Immature natural killer cell (primary cell): Measurements from ENCODE around the gene BCL10. TPM values are rescaled to one million over a fixed set of nuclear protein-coding genes. Genes with fewer than 3 reads are reported as not detected.

Experiments
- polyA plus RNA-seq, 3 donors: library from polyadenylated mRNA; unstranded; fragments of 300-500 nt; fragmentation: Illumina TruSeq; gene quantifications; one replicate each; pipeline ENCODE4 v1.2.3, GENCODE V29; 2021

The BCL10 gene
- polyA plus RNA-seq, 3 donors from 2014 or later: 23.0 to 26.0 (median 26.0) TPM

Other genes starting within 250 kb of the BCL10 start
- gene MCOLN3, start 228.1 kb downstream of the BCL10 start, polyA plus RNA-seq: not detected
- under 1 TPM; 0.08 to 0.98 (median 0.12) TPM for gene SYDE2, start 75.6 kb downstream of the BCL10 start, polyA plus RNA-seq
- 10 to 100 TPM; 13.9 to 29.2 (median 19.9) TPM for gene C1orf52, start 17.0 kb downstream of the BCL10 start, polyA plus RNA-seq
- not detected for gene DDAH1, start 188.5 kb upstream of the BCL10 start, polyA plus RNA-seq